Measurements from ENCODE around the gene NCSTN. TPM values are rescaled to one million over a fixed set of nuclear protein-coding genes. Genes with fewer than 3 reads are reported as not detected.

NCSTN gene
- polyA plus RNA-seq, 3 donors: 125 to 238 (median 145) TPM

GRCh38 chr1:160363951-160364735 lies 21.0 kb downstream of the NCSTN start:
- WGBS (ENCODE audit: insufficient coverage): 59% methylated on average over 5 of the region's 12 CpGs
- intact Hi-C loops (cut with micrococcal nuclease): no loop called here
- Histone ChIP-seq H2AFZ (ENCODE audit: insufficient read depth, low read depth, low read length, poor library complexity, severe bottlenecking) (no peak overlapping the region), H3K79me2 (ENCODE audit: insufficient read depth, low read length) (no peaks in the 10 kb centered on the region), H3K27ac (ENCODE audit: low read depth in 1 of 2, low read length in 2 of 2) (no peak overlapping the region), H3K36me3 (replicated peaks in 1 of 2; ENCODE audit: control insufficient read depth in 1 of 2, insufficient read depth in 2 of 2, low read length in 2 of 2) (peaks cover 14 to 27% of the 10 kb centered on the region in 2 donors), H3K9ac (ENCODE audit: insufficient read depth, low read length, poor library complexity, severe bottlenecking) (no peak overlapping the region), H3K27me3 (ENCODE audit: control insufficient read depth in 2 of 2, insufficient read depth in 2 of 2, low read length in 2 of 2) (peaks cover 0 to 3% of the 10 kb centered on the region in 2 donors), H3K4me2 (replicated peaks; ENCODE audit: extremely low read depth, low read length, poor library complexity, severe bottlenecking) (no peak overlapping the region), H3K4me1 (ENCODE audit: control insufficient read depth in 1 of 2, insufficient read depth in 2 of 2, low read length in 2 of 2) (no peaks in the 10 kb centered on the region), H3K4me3 (replicated peaks in 1 of 3; ENCODE audit: low read depth in 2 of 3, low read length in 3 of 3) (no peak overlapping the region), H3K9me3 (replicated peaks in 1 of 2; ENCODE audit: control insufficient read depth in 1 of 2, insufficient read depth in 1 of 2, low read length in 2 of 2) (no peaks in the 10 kb centered on the region), H4K20me1 (ENCODE audit: insufficient read depth, low read length) (no peaks in the 10 kb centered on the region)
- no peak for DNase-seq
- H3K4me1 Mint-ChIP-seq: peaks cover 13% of the 10 kb centered on the region
- peaks cover 2 to 10% (median 8%) of the 10 kb centered on the region in 3 donors for H3K27me3 Mint-ChIP-seq (ENCODE audit: low read depth in 3 of 3)
- H3K36me3 Mint-ChIP-seq: peaks cover 22 to 24% of the 10 kb centered on the region in 2 donors
- H3K9me3 Mint-ChIP-seq: peaks cover 0 to 1% (median 0%) of the 10 kb centered on the region in 7 donors
- no peak overlapping the region for H3K27ac Mint-ChIP-seq
- TF ChIP-seq, protein P1, sequence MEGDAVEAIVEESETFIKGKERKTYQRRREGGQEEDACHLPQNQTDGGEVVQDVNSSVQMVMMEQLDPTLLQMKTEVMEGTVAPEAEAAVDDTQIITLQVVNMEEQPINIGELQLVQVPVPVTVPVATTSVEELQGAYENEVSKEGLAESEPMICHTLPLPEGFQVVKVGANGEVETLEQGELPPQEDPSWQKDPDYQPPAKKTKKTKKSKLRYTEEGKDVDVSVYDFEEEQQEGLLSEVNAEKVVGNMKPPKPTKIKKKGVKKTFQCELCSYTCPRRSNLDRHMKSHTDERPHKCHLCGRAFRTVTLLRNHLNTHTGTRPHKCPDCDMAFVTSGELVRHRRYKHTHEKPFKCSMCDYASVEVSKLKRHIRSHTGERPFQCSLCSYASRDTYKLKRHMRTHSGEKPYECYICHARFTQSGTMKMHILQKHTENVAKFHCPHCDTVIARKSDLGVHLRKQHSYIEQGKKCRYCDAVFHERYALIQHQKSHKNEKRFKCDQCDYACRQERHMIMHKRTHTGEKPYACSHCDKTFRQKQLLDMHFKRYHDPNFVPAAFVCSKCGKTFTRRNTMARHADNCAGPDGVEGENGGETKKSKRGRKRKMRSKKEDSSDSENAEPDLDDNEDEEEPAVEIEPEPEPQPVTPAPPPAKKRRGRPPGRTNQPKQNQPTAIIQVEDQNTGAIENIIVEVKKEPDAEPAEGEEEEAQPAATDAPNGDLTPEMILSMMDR (IDR thresholded peaks at IDR 0.05): no peak
- no peak overlapping the region for H3K4me3 Mint-ChIP-seq

DNA sequence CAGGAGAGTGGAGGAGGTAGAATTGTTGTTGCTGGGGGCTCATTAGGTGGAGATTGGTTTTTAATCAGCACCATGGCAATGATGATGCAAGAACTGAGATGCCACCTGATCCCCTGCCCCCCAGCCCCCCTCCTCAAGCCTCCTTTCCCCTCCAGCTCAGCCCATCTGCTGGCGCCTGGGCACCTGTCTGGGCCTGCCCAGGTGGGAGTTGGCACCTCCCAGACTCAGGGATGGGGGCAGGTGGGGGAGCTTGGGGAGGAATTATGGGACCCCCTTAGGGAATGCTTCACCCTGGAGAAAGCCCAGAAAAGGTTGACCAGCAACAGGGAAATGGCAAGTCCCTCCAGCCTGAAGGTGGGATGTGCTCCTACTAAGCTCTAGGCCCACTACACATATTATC lies 22.1 kb downstream of the NCSTN start:
- Histone ChIP-seq H3K9ac (ENCODE audit: insufficient read depth, low read length, poor library complexity, severe bottlenecking) (no peak overlapping the region), H3K4me2 (replicated peaks; ENCODE audit: extremely low read depth, low read length, poor library complexity, severe bottlenecking) (no peak overlapping the region), H3K27me3 (ENCODE audit: control insufficient read depth in 2 of 2, insufficient read depth in 2 of 2, low read length in 2 of 2) (peaks cover 0 to 3% of the 10 kb centered on the region in 2 donors), H4K20me1 (ENCODE audit: insufficient read depth, low read length) (no peaks in the 10 kb centered on the region), H3K9me3 (replicated peaks in 1 of 2; ENCODE audit: control insufficient read depth in 1 of 2, insufficient read depth in 1 of 2, low read length in 2 of 2) (no peaks in the 10 kb centered on the region), H3K36me3 (replicated peaks in 1 of 2; ENCODE audit: control insufficient read depth in 1 of 2, insufficient read depth in 2 of 2, low read length in 2 of 2) (peaks cover 5 to 16% of the 10 kb centered on the region in 2 donors), H2AFZ (ENCODE audit: insufficient read depth, low read depth, low read length, poor library complexity, severe bottlenecking) (no peak overlapping the region), H3K79me2 (ENCODE audit: insufficient read depth, low read length) (no peaks in the 10 kb centered on the region), H3K4me3 (replicated peaks in 1 of 3; ENCODE audit: low read depth in 2 of 3, low read length in 3 of 3) (no peak overlapping the region), H3K4me1 (ENCODE audit: control insufficient read depth in 1 of 2, insufficient read depth in 2 of 2, low read length in 2 of 2) (no peaks in the 10 kb centered on the region), H3K27ac (ENCODE audit: low read depth in 1 of 2, low read length in 2 of 2) (no peak overlapping the region)
- DNase-seq: no peak
- Mint-ChIP-seq H3K4me3 (no peak overlapping the region), H3K27me3 (ENCODE audit: low read depth in 3 of 3) (peaks cover 5 to 14% (median 8%) of the 10 kb centered on the region in 3 donors), H3K36me3 (peaks cover 11 to 12% of the 10 kb centered on the region in 2 donors), H3K9me3 (peaks cover 0 to 2% (median 0%) of the 10 kb centered on the region in 7 donors), H3K27ac (no peak overlapping the region), H3K4me1 (peaks cover 13% of the 10 kb centered on the region)
- TF ChIP-seq, protein P1 (IDR thresholded peaks at IDR 0.05): no peak
- intact Hi-C loops (cut with micrococcal nuclease): no loop called here
- no CpG with 5 or more reads among the region's 1 CpG for WGBS (ENCODE audit: insufficient coverage)

Data from CD14-positive monocyte (primary cell).